SJSA1 (cell line): ENCODE results near the gene MAP3K3. TPM values are rescaled to one million over a fixed set of nuclear protein-coding genes. Genes with fewer than 3 reads are reported as not detected.

Experiments
- DNase-seq, 2 experiments: peaks; one replicate each; pipeline ENCODE4 v3.0.0-alpha.2; 2015 to 2020; ENCODE audit warnings: low spot score in 2 of 2, low read depth in 1 of 2
- H3K27ac ChIP-seq: fragments of 250-450 bp; sonication (Bioruptor Pico); 2 replicates; pipeline ENCODE4 v1.5.1; 2020; ENCODE audit warnings: mild to moderate bottlenecking, moderate library complexity
- H3K27me3 ChIP-seq: fragments of 250-450 bp; sonication (Bioruptor Pico); replicated peaks from 2 replicates; pipeline ENCODE4 v1.5.1; 2020; ENCODE audit warnings: mild to moderate bottlenecking, moderate library complexity
- H3K36me3 ChIP-seq: fragments of 250-450 bp; sonication (Bioruptor Pico); 2 replicates; pipeline ENCODE4 v1.5.1; 2020; ENCODE audit warnings: mild to moderate bottlenecking
- H3K4me1 ChIP-seq: fragments of 250-450 bp; sonication (Bioruptor Pico); replicated peaks from 2 replicates; pipeline ENCODE4 v1.6.1; 2021; ENCODE audit warnings: mild to moderate bottlenecking
- H3K4me3 ChIP-seq: fragments of 250-450 bp; sonication (Bioruptor Pico); 2 replicates; pipeline ENCODE4 v1.5.1; 2020; ENCODE audit warnings: mild to moderate bottlenecking
- H3K9me3 ChIP-seq: fragments of 250-450 bp; sonication (Bioruptor Pico); replicated peaks from 2 replicates; pipeline ENCODE4 v1.5.1; 2020; ENCODE audit warnings: mild to moderate bottlenecking
- total RNA-seq: library from RNA; depleted of rRNA; stranded (reverse); fragments of >200 nt; shearing (Covaris generic); gene quantifications from 2 replicates; pipeline ENCODE4 v1.2.3, GENCODE V29; 2014

The MAP3K3 gene
- total RNA-seq, 1 experiment from 2014 or later = 49.5 TPM

- Histone ChIP-seq H3K4me1 (no peaks in the 10 kb centered on the region), H3K27ac (no peak overlapping the region), H3K27me3 (no peaks in the 10 kb centered on the region), H3K9me3 (no peaks in the 10 kb centered on the region), H3K36me3 (peaks cover 51% of the 10 kb centered on the region), H3K4me3 (no peak overlapping the region)
- DNase-seq = no peak
Measured at GRCh38 chr17:63682441-63682840, 60.2 kb downstream of the MAP3K3 start.

- Histone ChIP-seq H3K27ac (no peak overlapping the region), H3K27me3 (no peaks in the 10 kb centered on the region), H3K4me1 (no peaks in the 10 kb centered on the region), H3K36me3 (peaks cover 47% of the 10 kb centered on the region), H3K9me3 (no peaks in the 10 kb centered on the region), H3K4me3 (no peak overlapping the region)
- DNase-seq = no peak
Measured at GRCh38 chr17:63682981-63683380, 60.8 kb downstream of the MAP3K3 start.

- Histone ChIP-seq H3K36me3 (peaks cover 67% of the 10 kb centered on the region), H3K27me3 (no peaks in the 10 kb centered on the region), H3K4me3 (no peak overlapping the region), H3K4me1 (no peaks in the 10 kb centered on the region), H3K27ac (no peak overlapping the region), H3K9me3 (no peaks in the 10 kb centered on the region)
- DNase-seq = no peak
Measured at GRCh38 chr17:63685041-63685440, 62.8 kb downstream of the MAP3K3 start.

- Histone ChIP-seq H3K27me3 (no peaks in the 10 kb centered on the region), H3K4me3 (no peak overlapping the region), H3K27ac (no peak overlapping the region), H3K9me3 (no peaks in the 10 kb centered on the region), H3K36me3 (peaks cover 73% of the 10 kb centered on the region), H3K4me1 (no peaks in the 10 kb centered on the region)
- no peak for DNase-seq
Measured at GRCh38 chr17:63685578-63685977, 63.4 kb downstream of the MAP3K3 start.

GRCh38 chr17:63686138-63686685 lies 64.0 kb downstream of the MAP3K3 start:
- Histone ChIP-seq H3K9me3 (no peaks in the 10 kb centered on the region), H3K4me1 (no peaks in the 10 kb centered on the region), H3K27ac (no peak overlapping the region), H3K36me3 (peaks cover 79% of the 10 kb centered on the region), H3K27me3 (no peaks in the 10 kb centered on the region), H3K4me3 (no peak overlapping the region)
- no peak for DNase-seq

GRCh38 chr17:63688396-63689020 lies 66.3 kb downstream of the MAP3K3 start:
- H3K27me3 ChIP-seq = no peaks in the 10 kb centered on the region
- H3K4me1 ChIP-seq = no peaks in the 10 kb centered on the region
- H3K36me3 ChIP-seq = peaks cover 81% of the 10 kb centered on the region
- H3K4me3 ChIP-seq = no peak overlapping the region
- no peaks in the 10 kb centered on the region for H3K9me3 ChIP-seq
- no peak overlapping the region for H3K27ac ChIP-seq
- DNase-seq = no peak

- no peak overlapping the region for H3K27ac ChIP-seq
- no peaks in the 10 kb centered on the region for H3K4me1 ChIP-seq
- H3K27me3 ChIP-seq = no peaks in the 10 kb centered on the region
- no peak overlapping the region for H3K4me3 ChIP-seq
- no peaks in the 10 kb centered on the region for H3K9me3 ChIP-seq
- peaks cover 85% of the 10 kb centered on the region for H3K36me3 ChIP-seq
- no peak for DNase-seq
Measured at GRCh38 chr17:63689479-63689878, 67.3 kb downstream of the MAP3K3 start.

- Histone ChIP-seq H3K36me3 (peaks cover 87% of the 10 kb centered on the region), H3K4me3 (no peak overlapping the region)
Measured at GRCh38 chr17:63692195-63692816, 70.1 kb downstream of the MAP3K3 start.

GRCh38 chr17:63693411-63694113 lies 71.3 kb downstream of the MAP3K3 start:
- H3K27ac ChIP-seq = no peak overlapping the region
- peaks cover 9% of the 10 kb centered on the region for H3K4me1 ChIP-seq
- H3K27me3 ChIP-seq = no peaks in the 10 kb centered on the region
- H3K36me3 ChIP-seq = peaks cover 93% of the 10 kb centered on the region
- H3K9me3 ChIP-seq = no peaks in the 10 kb centered on the region
- no peak overlapping the region for H3K4me3 ChIP-seq
- no peak for DNase-seq

More at GRCh38 chr17:63692195-63692816, 70.1 kb downstream of the MAP3K3 start:
- Histone ChIP-seq H3K27ac (no peak overlapping the region), H3K9me3 (no peaks in the 10 kb centered on the region), H3K4me1 (no peaks in the 10 kb centered on the region), H3K27me3 (no peaks in the 10 kb centered on the region)
- DNase-seq = no peak

GRCh38 chr17:63694229-63694949 lies 72.2 kb downstream of the MAP3K3 start:
- no peak overlapping the region for H3K27ac ChIP-seq
- peaks cover 92% of the 10 kb centered on the region for H3K36me3 ChIP-seq
- no peak for DNase-seq
- H3K9me3 ChIP-seq = no peaks in the 10 kb centered on the region
- no peak overlapping the region for H3K4me3 ChIP-seq
- H3K4me1 ChIP-seq = peaks cover 17% of the 10 kb centered on the region
- H3K27me3 ChIP-seq = no peaks in the 10 kb centered on the region

- Histone ChIP-seq H3K4me1 (peaks cover 19% of the 10 kb centered on the region), H3K27ac (no peak overlapping the region), H3K4me3 (no peak overlapping the region)
Measured at GRCh38 chr17:63694950-63695773, 72.9 kb downstream of the MAP3K3 start.

GRCh38 chr17:63695889-63696288 lies 73.7 kb downstream of the MAP3K3 start:
- Histone ChIP-seq H3K27ac (no peak overlapping the region), H3K36me3 (peaks cover 87% of the 10 kb centered on the region), H3K9me3 (peaks cover 8% of the 10 kb centered on the region), H3K4me1 (peaks cover 26% of the 10 kb centered on the region), H3K4me3 (no peak overlapping the region), H3K27me3 (no peaks in the 10 kb centered on the region)
- DNase-seq = no peak

More at GRCh38 chr17:63694950-63695773, 72.9 kb downstream of the MAP3K3 start:
- Histone ChIP-seq H3K9me3 (peaks cover under 1% of the 10 kb centered on the region), H3K36me3 (peaks cover 88% of the 10 kb centered on the region), H3K27me3 (no peaks in the 10 kb centered on the region)
- DNase-seq = no peak
